ENCODE results near the gene MGAT3. TPM values are rescaled to one million over a fixed set of nuclear protein-coding genes. Genes with fewer than 3 reads are reported as not detected.
A peak's percentile ranks its signal among the peaks of the same experiment; 100 is the strongest.

MGAT3 gene
- total and polyA plus RNA-seq, 9 of the 15 experiments (the other 6 are each of a cell fraction or from before 2014, with no cell fraction given): 0.10 to 11.5 (median 4.6) TPM

DNA sequence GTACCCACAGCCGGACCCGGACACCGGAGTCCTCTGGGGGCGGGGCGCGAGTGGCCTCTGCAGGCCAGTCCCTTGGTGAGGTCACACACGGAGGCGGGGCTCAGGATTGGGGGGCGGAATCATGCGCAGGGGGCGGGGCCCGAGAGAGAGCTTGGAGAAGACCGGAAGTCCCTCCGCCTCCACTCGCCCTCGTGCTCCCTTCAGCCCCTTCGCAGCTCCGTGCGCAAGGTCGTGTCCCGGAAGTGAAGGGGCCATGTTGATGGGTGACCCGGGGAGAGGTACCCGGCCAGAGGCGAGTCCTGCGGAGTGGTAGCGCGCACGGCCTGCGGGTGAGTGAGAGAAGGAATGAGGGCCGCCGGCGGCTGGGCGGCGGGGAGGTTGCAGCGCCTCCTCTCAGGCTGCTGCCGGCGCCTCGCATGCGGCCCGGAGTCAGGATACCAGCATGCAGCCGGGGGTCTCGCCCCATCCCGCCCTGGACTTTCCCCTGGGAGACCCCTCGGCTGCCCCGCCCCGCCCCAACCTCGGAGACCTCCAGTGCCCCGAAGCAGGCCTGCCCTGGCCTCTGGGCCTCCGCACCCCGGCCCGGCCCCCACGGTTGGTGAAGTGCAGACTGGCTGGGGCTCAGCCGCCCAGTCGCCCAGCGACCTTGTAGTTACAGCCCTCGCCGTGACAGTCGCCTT lies 45.4 kb downstream of the MGAT3 start, which contains the start of gene MIEF1 (continued):
- TF ChIP-seq, protein P1, sequence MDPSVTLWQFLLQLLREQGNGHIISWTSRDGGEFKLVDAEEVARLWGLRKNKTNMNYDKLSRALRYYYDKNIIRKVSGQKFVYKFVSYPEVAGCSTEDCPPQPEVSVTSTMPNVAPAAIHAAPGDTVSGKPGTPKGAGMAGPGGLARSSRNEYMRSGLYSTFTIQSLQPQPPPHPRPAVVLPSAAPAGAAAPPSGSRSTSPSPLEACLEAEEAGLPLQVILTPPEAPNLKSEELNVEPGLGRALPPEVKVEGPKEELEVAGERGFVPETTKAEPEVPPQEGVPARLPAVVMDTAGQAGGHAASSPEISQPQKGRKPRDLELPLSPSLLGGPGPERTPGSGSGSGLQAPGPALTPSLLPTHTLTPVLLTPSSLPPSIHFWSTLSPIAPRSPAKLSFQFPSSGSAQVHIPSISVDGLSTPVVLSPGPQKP (CRISPR knock-in tag; IDR thresholded peaks at IDR 0.05): no peak
- TF ChIP-seq, protein P2, sequence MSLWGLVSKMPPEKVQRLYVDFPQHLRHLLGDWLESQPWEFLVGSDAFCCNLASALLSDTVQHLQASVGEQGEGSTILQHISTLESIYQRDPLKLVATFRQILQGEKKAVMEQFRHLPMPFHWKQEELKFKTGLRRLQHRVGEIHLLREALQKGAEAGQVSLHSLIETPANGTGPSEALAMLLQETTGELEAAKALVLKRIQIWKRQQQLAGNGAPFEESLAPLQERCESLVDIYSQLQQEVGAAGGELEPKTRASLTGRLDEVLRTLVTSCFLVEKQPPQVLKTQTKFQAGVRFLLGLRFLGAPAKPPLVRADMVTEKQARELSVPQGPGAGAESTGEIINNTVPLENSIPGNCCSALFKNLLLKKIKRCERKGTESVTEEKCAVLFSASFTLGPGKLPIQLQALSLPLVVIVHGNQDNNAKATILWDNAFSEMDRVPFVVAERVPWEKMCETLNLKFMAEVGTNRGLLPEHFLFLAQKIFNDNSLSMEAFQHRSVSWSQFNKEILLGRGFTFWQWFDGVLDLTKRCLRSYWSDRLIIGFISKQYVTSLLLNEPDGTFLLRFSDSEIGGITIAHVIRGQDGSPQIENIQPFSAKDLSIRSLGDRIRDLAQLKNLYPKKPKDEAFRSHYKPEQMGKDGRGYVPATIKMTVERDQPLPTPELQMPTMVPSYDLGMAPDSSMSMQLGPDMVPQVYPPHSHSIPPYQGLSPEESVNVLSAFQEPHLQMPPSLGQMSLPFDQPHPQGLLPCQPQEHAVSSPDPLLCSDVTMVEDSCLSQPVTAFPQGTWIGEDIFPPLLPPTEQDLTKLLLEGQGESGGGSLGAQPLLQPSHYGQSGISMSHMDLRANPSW (CRISPR knock-in tag; IDR thresholded peaks at IDR 0.05): no peak
- no peak for TF ChIP-seq PHB (CRISPR knock-in tag; IDR thresholded peaks at IDR 0.05)
- peak; percentile 76; the same call in 1 of the 2 replicates for TF ChIP-seq PHF8 (IDR thresholded peaks at IDR 0.05; ENCODE audit: borderline replicate concordance, low read length)
- no peak for TF ChIP-seq ZNF175 (CRISPR knock-in tag; IDR thresholded peaks at IDR 0.05; ENCODE audit: low read depth)
- TF ChIP-seq SMAD1 (IDR thresholded peaks at IDR 0.05; ENCODE audit: low read depth, low read length, partially characterized antibody): peak; percentile 9
- TF ChIP-seq, protein P3, sequence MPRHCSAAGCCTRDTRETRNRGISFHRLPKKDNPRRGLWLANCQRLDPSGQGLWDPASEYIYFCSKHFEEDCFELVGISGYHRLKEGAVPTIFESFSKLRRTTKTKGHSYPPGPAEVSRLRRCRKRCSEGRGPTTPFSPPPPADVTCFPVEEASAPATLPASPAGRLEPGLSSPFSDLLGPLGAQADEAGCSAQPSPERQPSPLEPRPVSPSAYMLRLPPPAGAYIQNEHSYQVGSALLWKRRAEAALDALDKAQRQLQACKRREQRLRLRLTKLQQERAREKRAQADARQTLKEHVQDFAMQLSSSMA (CRISPR knock-in tag; IDR thresholded peaks at IDR 0.05): no peak
- no peak; the same call in 1 of the 2 replicates for TF ChIP-seq BRD4 (IDR thresholded peaks at IDR 0.05)
- TF ChIP-seq, protein P4, sequence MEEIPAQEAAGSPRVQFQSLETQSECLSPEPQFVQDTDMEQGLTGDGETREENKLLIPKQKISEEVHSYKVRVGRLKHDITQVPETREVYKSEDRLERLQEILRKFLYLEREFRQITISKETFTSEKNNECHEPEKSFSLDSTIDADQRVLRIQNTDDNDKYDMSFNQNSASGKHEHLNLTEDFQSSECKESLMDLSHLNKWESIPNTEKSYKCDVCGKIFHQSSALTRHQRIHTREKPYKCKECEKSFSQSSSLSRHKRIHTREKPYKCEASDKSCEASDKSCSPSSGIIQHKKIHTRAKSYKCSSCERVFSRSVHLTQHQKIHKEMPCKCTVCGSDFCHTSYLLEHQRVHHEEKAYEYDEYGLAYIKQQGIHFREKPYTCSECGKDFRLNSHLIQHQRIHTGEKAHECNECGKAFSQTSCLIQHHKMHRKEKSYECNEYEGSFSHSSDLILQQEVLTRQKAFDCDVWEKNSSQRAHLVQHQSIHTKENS (CRISPR knock-in tag; IDR thresholded peaks at IDR 0.05): no peak
- TF ChIP-seq CBX8 (IDR thresholded peaks at IDR 0.05; ENCODE audit: borderline replicate concordance, extremely low read depth, low read depth, low read length, poor library complexity, severe bottlenecking): no peak
- no peak for TF ChIP-seq CBFA2T3 (IDR thresholded peaks at IDR 0.05)
- peak; percentile 77 for TF ChIP-seq CXXC5 (CRISPR knock-in tag; IDR thresholded peaks at IDR 0.05)
- TF ChIP-seq KLF16 (IDR thresholded peaks at IDR 0.05): no peak
- TF ChIP-seq, protein P5, sequence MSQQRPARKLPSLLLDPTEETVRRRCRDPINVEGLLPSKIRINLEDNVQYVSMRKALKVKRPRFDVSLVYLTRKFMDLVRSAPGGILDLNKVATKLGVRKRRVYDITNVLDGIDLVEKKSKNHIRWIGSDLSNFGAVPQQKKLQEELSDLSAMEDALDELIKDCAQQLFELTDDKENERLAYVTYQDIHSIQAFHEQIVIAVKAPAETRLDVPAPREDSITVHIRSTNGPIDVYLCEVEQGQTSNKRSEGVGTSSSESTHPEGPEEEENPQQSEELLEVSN (IDR thresholded peaks at IDR 0.05; ENCODE audit: borderline replicate concordance in 1 of 2, extremely low read depth in 1 of 2, insufficient read depth in 1 of 2, insufficient read length in 1 of 2, low read depth in 1 of 2, low read length in 1 of 2, poor library complexity in 1 of 2, severe bottlenecking in 1 of 2): peak; percentile 50 to 72
- TF ChIP-seq, protein P6, sequence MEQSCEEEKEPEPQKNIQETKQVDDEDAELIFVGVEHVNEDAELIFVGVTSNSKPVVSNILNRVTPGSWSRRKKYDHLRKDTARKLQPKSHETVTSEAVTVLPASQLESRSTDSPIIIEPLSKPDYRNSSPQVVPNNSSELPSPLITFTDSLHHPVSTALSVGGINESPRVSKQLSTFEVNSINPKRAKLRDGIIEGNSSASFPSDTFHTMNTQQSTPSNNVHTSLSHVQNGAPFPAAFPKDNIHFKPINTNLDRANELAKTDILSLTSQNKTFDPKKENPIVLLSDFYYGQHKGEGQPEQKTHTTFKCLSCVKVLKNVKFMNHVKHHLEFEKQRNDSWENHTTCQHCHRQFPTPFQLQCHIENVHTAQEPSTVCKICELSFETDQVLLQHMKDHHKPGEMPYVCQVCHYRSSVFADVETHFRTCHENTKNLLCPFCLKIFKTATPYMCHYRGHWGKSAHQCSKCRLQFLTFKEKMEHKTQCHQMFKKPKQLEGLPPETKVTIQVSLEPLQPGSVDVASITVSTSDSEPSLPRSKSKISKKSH (CRISPR knock-in tag; IDR thresholded peaks at IDR 0.05): no peak
- TF ChIP-seq RBM34 (IDR thresholded peaks at IDR 0.05; ENCODE audit: borderline replicate concordance, insufficient read depth, low read length): no peak
- peak; percentile 71 for TF ChIP-seq RBBP5 (IDR thresholded peaks at IDR 0.05; ENCODE audit: borderline replicate concordance, insufficient read depth, low read length, poor library complexity, severe bottlenecking)
- TF ChIP-seq SRSF7 (optimal IDR thresholded peaks at IDR 0.05; ENCODE audit: low read depth, low read length): no peak
